K562 (cell line): ENCODE results near the gene GLIS1. TPM values are rescaled to one million over a fixed set of nuclear protein-coding genes. Genes with fewer than 3 reads are reported as not detected.

Source experiments
- ATAC-seq: fragments of 200-7000 bp; cut with Tn5 transposase; 3 replicates; pipeline ENCODE4 v1.9.1; 2020; ENCODE audit warnings: moderate library complexity
- BruUV-seq: library from RNA; stranded (reverse); fragments of 400-500 nt; replicated peaks from 2 replicates; lab custom pipeline; 2021; lab: Mats Ljungman, UMichigan
- CTCF ChIA-PET: fragments of 300-600 bp; formaldehyde crosslinking; extraction: SDS; loops from one replicate; lab custom pipeline; 2021; ENCODE audit warnings: low intra/inter-chr PET ratio; lab: Yijun Ruan, JAX
- POLR2A ChIA-PET: fragments of 300-600, 350-650 bp; sonication (Branson Sonifier 250); formaldehyde crosslinking; extraction: SDS; loops from one replicate; lab custom pipeline; 2021; ENCODE audit warnings: antibody characterized with exemption, inconsistent platforms; lab: Yijun Ruan, JAX
- DNase-seq, 4 experiments: peaks; one replicate each; pipeline versions ENCODE4 v3.0.0 to v3.0.0-alpha.2; 2011 to 2018; ENCODE audit warnings: low spot score in 3 of 4, mixed read lengths in 3 of 4; ENCODE audit errors: extremely low read depth in 1 of 4
- FAIRE-seq: peaks from 2 replicates; lab custom pipeline; 2011; peaks lifted over from hg19 to GRCh38; lab: Jason Lieb, UNC
- H2AFZ ChIP-seq: 2 replicates; pipeline ENCODE4 v1.6.0; 2011; ENCODE audit warnings: low read depth, low read length, control low read depth, inconsistent platforms
- H3K27ac ChIP-seq: fragments of 200-600 bp; 3 replicates; pipeline ENCODE4 v1.8.0; 2011; ENCODE audit warnings: low read depth, mild to moderate bottlenecking, control low read depth, inconsistent platforms, low read length, moderate library complexity, mixed read lengths; ENCODE audit errors: extremely low read depth
- H3K27me3 ChIP-seq, 2 experiments: fragments of 300-600 bp in 1 of 2; 2 replicates in 1 of 2; 3 replicates in 1 of 2; pipeline versions ENCODE4 v1.6.0 to v1.8.0; 2011; ENCODE audit warnings: inconsistent platforms in 2 of 2, low read length in 2 of 2, mild to moderate bottlenecking in 1 of 2, mixed read lengths in 1 of 2, moderate library complexity in 1 of 2; ENCODE audit not compliant: control insufficient read depth in 2 of 2, insufficient read depth in 2 of 2
- H3K36me3 ChIP-seq: fragments of 300-600 bp; 3 replicates; pipeline ENCODE4 v1.8.0; 2011; ENCODE audit warnings: mild to moderate bottlenecking, low read length, inconsistent platforms; ENCODE audit not compliant: control insufficient read depth, insufficient read depth
- H3K4me1 ChIP-seq, 2 experiments: fragments of 200-600 bp in 1 of 2; replicated peaks in 1 of 2; 2 replicates in 1 of 2; 3 replicates in 1 of 2; pipeline versions ENCODE4 v1.5.1 to v1.8.0; 2011; ENCODE audit warnings: inconsistent platforms in 2 of 2, low read length in 2 of 2, mild to moderate bottlenecking in 1 of 2, mixed read lengths in 1 of 2, moderate library complexity in 1 of 2; ENCODE audit not compliant: control insufficient read depth in 2 of 2, insufficient read depth in 2 of 2
- H3K4me2 ChIP-seq: 2 replicates; pipeline ENCODE4 v1.6.1; 2011; ENCODE audit warnings: low read length, control low read depth, inconsistent platforms, mixed read lengths; ENCODE audit not compliant: insufficient read depth
- H3K4me3 ChIP-seq: fragments of 200-600 bp; sonication (generic), shearing (Covaris generic); 2 replicates; pipeline ENCODE4 v1.5.1; 2016; ENCODE audit warnings: control low read depth, inconsistent platforms
- H3K79me2 ChIP-seq: fragments of 200-600 bp; 3 replicates; pipeline ENCODE4 v1.8.0; 2011; ENCODE audit warnings: low read length, inconsistent platforms; ENCODE audit not compliant: control insufficient read depth, insufficient read depth
- H3K9ac ChIP-seq, 2 experiments: 2 replicates each; pipeline versions ENCODE4 v1.6.0 to v1.6.1; 2011; ENCODE audit warnings: low read depth in 2 of 2, low read length in 2 of 2, control low read depth in 1 of 2, inconsistent platforms in 1 of 2, mild to moderate bottlenecking in 1 of 2, mixed read lengths in 1 of 2; ENCODE audit not compliant: insufficient read depth in 1 of 2
- H3K9me1 ChIP-seq: one replicate; pipeline ENCODE4 v1.6.0; 2011; ENCODE audit warnings: inconsistent platforms, mild to moderate bottlenecking, low read length, moderate library complexity; ENCODE audit not compliant: control insufficient read depth, insufficient read depth
- H3K9me3 ChIP-seq: replicated peaks from 2 replicates; pipeline ENCODE4 v1.5.1; 2011; ENCODE audit warnings: low read depth, low read length, inconsistent platforms; ENCODE audit not compliant: control insufficient read depth, insufficient read depth
- H4K20me1 ChIP-seq: replicated peaks from 2 replicates; pipeline ENCODE4 v1.6.1; 2011; ENCODE audit warnings: low read length, inconsistent platforms, mixed read lengths; ENCODE audit not compliant: control insufficient read depth, insufficient read depth
- CBX1 ChIP-seq: sonication (generic); IDR thresholded peaks from 2 replicates; pipeline ENCODE4 v1.6.1; 2016; ENCODE audit warnings: antibody characterized with exemption, low read depth, mild to moderate bottlenecking
- CBX2 ChIP-seq: fragments of 200-600 bp; sonication (generic); IDR thresholded peaks from one replicate; pipeline ENCODE4 v1.6.1; 2012; ENCODE audit warnings: mild to moderate bottlenecking, low read length, inconsistent platforms; ENCODE audit not compliant: insufficient read depth, poor library complexity, severe bottlenecking
- FOXK1 ChIP-seq: sonication (generic); formaldehyde crosslinking; IDR thresholded peaks from 2 replicates; pipeline ENCODE4 v1.8.0; 2022; ENCODE audit warnings: missing genetic modification reagents, mild to moderate bottlenecking, borderline replicate concordance
- POLR2G ChIP-seq: fragments of 200-400 bp; formaldehyde crosslinking; IDR thresholded peaks from 2 replicates; pipeline ENCODE4 v1.6.1; 2017; ENCODE audit warnings: low read depth, mild to moderate bottlenecking, antibody characterized with exemption, low read length, moderate library complexity
- PTRF ChIP-seq: fragments of 450-650 bp; IDR thresholded peaks from 2 replicates; pipeline ENCODE4 v1.6.1; 2016; ENCODE audit warnings: mild to moderate bottlenecking, missing genetic modification characterization, missing compliant biosample characterization
- SPI1 ChIP-seq: IDR thresholded peaks from 2 replicates; pipeline ENCODE4 v1.6.1; 2011; ENCODE audit warnings: low read depth, low read length, control low read depth, borderline replicate concordance
- SRSF3 ChIP-seq: fragments of 200-400 bp; formaldehyde crosslinking; IDR thresholded peaks from 2 replicates; pipeline ENCODE4 v1.6.1; 2016; ENCODE audit warnings: mild to moderate bottlenecking, low read length, moderate library complexity; ENCODE audit not compliant: insufficient read depth
- TAL1 ChIP-seq: fragments of 450-650 bp; IDR thresholded peaks from 2 replicates; pipeline ENCODE4 v1.6.1; 2016; ENCODE audit warnings: mild to moderate bottlenecking
- TCF3 ChIP-seq: sonication (generic); formaldehyde crosslinking; IDR thresholded peaks from 2 replicates; pipeline ENCODE4 v1.4.0; 2020; ENCODE audit warnings: mild to moderate bottlenecking, missing genetic modification reagents
- ZBTB1 ChIP-seq: sonication (generic); formaldehyde crosslinking; IDR thresholded peaks from 2 replicates; pipeline ENCODE4 v1.8.1; 2023; ENCODE audit warnings: missing genetic modification reagents, low read depth, mild to moderate bottlenecking, borderline replicate concordance
- ZNF133 ChIP-seq: fragments of 250-450 bp; sonication (Bioruptor Pico); IDR thresholded peaks from 2 replicates; pipeline ENCODE4 v1.4.0; 2020; ENCODE audit warnings: mild to moderate bottlenecking
- ZNF23 ChIP-seq: fragments of 250-450 bp; sonication (Bioruptor Pico); IDR thresholded peaks from 2 replicates; pipeline ENCODE4 v1.4.0; 2020; ENCODE audit warnings: mild to moderate bottlenecking
- ZNF311 ChIP-seq: fragments of 250-450 bp; sonication (Bioruptor Pico); IDR thresholded peaks from 2 replicates; pipeline ENCODE4 v1.4.0; 2020; ENCODE audit warnings: mild to moderate bottlenecking, moderate library complexity
- ZNF316 ChIP-seq: fragments of 450-650 bp; IDR thresholded peaks from 2 replicates; pipeline ENCODE4 v1.6.1; 2016
- whole genome bisulfite sequencing: fragments of 100-300 bp; shearing (Covaris generic); methylation state at CpG from one replicate; pipeline ENCODE4 v1.1.6; 2016; ENCODE audit warnings: low coverage, mixed read lengths; ENCODE audit not compliant: insufficient coverage; ENCODE audit errors: missing lambda C conversion rate; 5-methylcytosine and 5-hydroxymethylcytosine counted together
- in situ Hi-C: fragments of 300-500 bp; cut with MboI; formaldehyde crosslinking; loops from 4 replicates; pipeline ENCODE4 v1.15.0; 2018; ENCODE audit warnings: inconsistent platforms, mixed read lengths
- intact Hi-C: fragments of 100-400 bp; cut with micrococcal nuclease; formaldehyde crosslinking; loops from 2 replicates; pipeline ENCODE4 v1.14.2; 2022
- polyA plus RNA-seq, 8 experiments: library from polyadenylated mRNA; depleted of rRNA in 4 of 8; stranded (reverse) in 5 of 8; unstranded in 3 of 8; fragments of >200 nt; fragmentation: Nextera tagmentation in 2 of 8; fragmentation: Illumina TruSeq in 1 of 8; extraction: Ambion mirVana in 2 of 8; extraction: Trizol in 1 of 8; gene quantifications; 2 replicates each; pipeline versions ENCODE4 v1.2.1 to v1.2.3, GENCODE V29; 2011 to 2014; ENCODE audit warnings: inconsistent platforms in 1 of 8, missing spikeins in 1 of 8
- total RNA-seq, 7 experiments: library from RNA; depleted of rRNA in 6 of 7; stranded (reverse); fragments of >200 nt in 6 of 7; fragmentation: Illumina TruSeq in 2 of 7; extraction: Trizol in 2 of 7; gene quantifications; 2 replicates each; pipeline versions ENCODE4 v1.2.1 to v1.2.3, GENCODE V29; 2011 to 2021; ENCODE audit warnings: low replicate concordance in 1 of 7
- TF ChIP-seq, protein P1 (sequence below), 2 experiments: fragments of 450-650 bp; IDR thresholded peaks; 2 replicates each; pipeline ENCODE4 v1.6.1; 2018; ENCODE audit warnings: mild to moderate bottlenecking in 2 of 2, low read depth in 1 of 2; ENCODE audit not compliant: partially characterized antibody in 2 of 2
- TF ChIP-seq, protein P2 (sequence below): fragments of 450-650 bp; formaldehyde crosslinking; IDR thresholded peaks from 2 replicates; pipeline ENCODE4 v1.4.0; 2022; ENCODE audit warnings: missing genetic modification characterization

The GLIS1 gene
- total and polyA plus RNA-seq, 9 of the 15 experiments (the other 6 are each of a cell fraction or from before 2014, with no cell fraction given) = not detected

DNA sequence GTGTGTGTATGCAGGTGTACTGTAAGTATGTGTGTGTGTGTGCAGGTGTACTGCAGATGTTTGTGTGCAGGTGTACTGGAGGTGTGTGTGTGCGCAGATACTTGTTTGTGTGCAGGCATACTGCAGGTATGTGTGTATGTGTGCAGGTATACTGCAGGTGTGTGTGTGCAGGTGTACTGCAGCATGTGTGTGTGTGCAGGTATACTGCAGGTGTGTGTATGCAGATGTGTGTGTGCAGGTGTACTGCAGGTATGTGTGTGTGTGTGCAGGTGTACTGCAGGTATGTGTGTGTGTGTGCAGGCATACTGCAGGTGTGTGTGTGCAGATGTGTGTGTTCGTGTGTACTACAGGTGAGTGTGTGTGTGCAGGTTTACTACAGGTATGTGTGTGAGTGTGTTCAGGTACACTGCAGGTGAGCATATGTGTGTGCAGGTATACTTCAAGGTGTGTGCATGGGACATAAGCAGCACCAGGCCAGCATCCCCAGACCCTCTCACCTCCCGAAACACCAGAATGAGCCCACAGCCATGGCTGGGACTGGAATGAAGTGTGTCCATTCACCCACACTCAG is 182.2 kb downstream of the GLIS1 start:
- ATAC-seq (no peak), FAIRE-seq (no peak), DNase-seq (no peak)
- ChIA-PET CTCF (no interaction called here), POLR2A (no interaction called here)
- 15% methylated on average over 3 of the region's 3 CpGs for WGBS
- peaks cover 5% of the 10 kb centered on the region; the same call in 1 of the 2 replicates for H4K20me1 ChIP-seq
- no peak overlapping the region for H3K4me2 ChIP-seq
- TF ChIP-seq POLR2G (no peak), ZBTB1 (CRISPR knock-in tag) (no peak), ZNF133 (no peak), CBX1 (no peak), TAL1 (no peak), ZNF316 (no peak), TCF3 (CRISPR knock-in tag) (no peak), SPI1 (no peak), FOXK1 (CRISPR knock-in tag) (no peak), PTRF (no peak), ZNF311 (CRISPR knock-in tag) (no peak), SRSF3 (no peak), CBX2 (no peak), ZNF23 (CRISPR knock-in tag) (no peak)
- TF ChIP-seq, protein P1, sequence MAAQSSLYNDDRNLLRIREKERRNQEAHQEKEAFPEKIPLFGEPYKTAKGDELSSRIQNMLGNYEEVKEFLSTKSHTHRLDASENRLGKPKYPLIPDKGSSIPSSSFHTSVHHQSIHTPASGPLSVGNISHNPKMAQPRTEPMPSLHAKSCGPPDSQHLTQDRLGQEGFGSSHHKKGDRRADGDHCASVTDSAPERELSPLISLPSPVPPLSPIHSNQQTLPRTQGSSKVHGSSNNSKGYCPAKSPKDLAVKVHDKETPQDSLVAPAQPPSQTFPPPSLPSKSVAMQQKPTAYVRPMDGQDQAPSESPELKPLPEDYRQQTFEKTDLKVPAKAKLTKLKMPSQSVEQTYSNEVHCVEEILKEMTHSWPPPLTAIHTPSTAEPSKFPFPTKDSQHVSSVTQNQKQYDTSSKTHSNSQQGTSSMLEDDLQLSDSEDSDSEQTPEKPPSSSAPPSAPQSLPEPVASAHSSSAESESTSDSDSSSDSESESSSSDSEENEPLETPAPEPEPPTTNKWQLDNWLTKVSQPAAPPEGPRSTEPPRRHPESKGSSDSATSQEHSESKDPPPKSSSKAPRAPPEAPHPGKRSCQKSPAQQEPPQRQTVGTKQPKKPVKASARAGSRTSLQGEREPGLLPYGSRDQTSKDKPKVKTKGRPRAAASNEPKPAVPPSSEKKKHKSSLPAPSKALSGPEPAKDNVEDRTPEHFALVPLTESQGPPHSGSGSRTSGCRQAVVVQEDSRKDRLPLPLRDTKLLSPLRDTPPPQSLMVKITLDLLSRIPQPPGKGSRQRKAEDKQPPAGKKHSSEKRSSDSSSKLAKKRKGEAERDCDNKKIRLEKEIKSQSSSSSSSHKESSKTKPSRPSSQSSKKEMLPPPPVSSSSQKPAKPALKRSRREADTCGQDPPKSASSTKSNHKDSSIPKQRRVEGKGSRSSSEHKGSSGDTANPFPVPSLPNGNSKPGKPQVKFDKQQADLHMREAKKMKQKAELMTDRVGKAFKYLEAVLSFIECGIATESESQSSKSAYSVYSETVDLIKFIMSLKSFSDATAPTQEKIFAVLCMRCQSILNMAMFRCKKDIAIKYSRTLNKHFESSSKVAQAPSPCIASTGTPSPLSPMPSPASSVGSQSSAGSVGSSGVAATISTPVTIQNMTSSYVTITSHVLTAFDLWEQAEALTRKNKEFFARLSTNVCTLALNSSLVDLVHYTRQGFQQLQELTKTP (IDR thresholded peaks at IDR 0.05; ENCODE audit: low read depth in 1 of 2, partially characterized antibody in 2 of 2) = no peak
- TF ChIP-seq, protein P2, sequence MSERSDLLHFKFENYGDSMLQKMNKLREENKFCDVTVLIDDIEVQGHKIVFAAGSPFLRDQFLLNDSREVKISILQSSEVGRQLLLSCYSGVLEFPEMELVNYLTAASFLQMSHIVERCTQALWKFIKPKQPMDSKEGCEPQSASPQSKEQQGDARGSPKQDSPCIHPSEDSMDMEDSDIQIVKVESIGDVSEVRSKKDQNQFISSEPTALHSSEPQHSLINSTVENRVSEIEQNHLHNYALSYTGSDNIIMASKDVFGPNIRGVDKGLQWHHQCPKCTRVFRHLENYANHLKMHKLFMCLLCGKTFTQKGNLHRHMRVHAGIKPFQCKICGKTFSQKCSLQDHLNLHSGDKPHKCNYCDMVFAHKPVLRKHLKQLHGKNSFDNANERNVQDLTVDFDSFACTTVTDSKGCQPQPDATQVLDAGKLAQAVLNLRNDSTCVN = no peak
- H3K27ac ChIP-seq = no peak overlapping the region; the same call in 2 of the 3 replicates
- no peak overlapping the region for H3K9ac ChIP-seq
- no peaks in the 10 kb centered on the region for H3K36me3 ChIP-seq
- H3K27me3 ChIP-seq = peaks cover 4 to 59% of the 10 kb centered on the region in 2 experiments
- no peak overlapping the region for H2AFZ ChIP-seq
- no TSS peak for BruUV-seq
- in situ Hi-C loops = no loop called here
- intact Hi-C loops = no loop called here
- no peaks in the 10 kb centered on the region for H3K79me2 ChIP-seq
- H3K4me3 ChIP-seq = no peak overlapping the region
- peaks cover 0 to 3% of the 10 kb centered on the region in 2 experiments; a peak in 1 of 5 replicates for H3K4me1 ChIP-seq
- H3K9me3 ChIP-seq = no peaks in the 10 kb centered on the region; the same call in 1 of the 2 replicates
- H3K9me1 ChIP-seq = no peaks in the 10 kb centered on the region
